Osteoblast (primary cell): ENCODE measurements around the gene FOXN3. TPM values are rescaled to one million over a fixed set of nuclear protein-coding genes. Genes with fewer than 3 reads are reported as not detected.
"Not testable (repeated sequence)": the region's sequence is repeated elsewhere in the genome, so short reads cannot be mapped to it uniquely, and the experiment has no call there.

Source experiments
- DNase-seq: peaks from one replicate; pipeline ENCODE4 v3.0.0; 2011; ENCODE audit warnings: low spot score, mixed read lengths; ENCODE audit not compliant: insufficient read length; ENCODE audit errors: missing footprints
- H2AFZ ChIP-seq: 2 replicates; pipeline ENCODE4 v1.6.0; 2011; ENCODE audit warnings: mild to moderate bottlenecking, low read length
- H3K27ac ChIP-seq: 2 replicates; pipeline ENCODE4 v1.5.1; 2011; ENCODE audit warnings: mild to moderate bottlenecking, low read depth, low read length, moderate library complexity
- H3K27me3 ChIP-seq: 2 replicates; pipeline ENCODE4 v1.6.0; 2012; ENCODE audit warnings: mild to moderate bottlenecking, control low read depth, inconsistent platforms, low read length, moderate library complexity; ENCODE audit not compliant: insufficient read depth
- H3K36me3 ChIP-seq: 2 replicates; pipeline ENCODE4 v1.5.1; 2011; ENCODE audit warnings: mild to moderate bottlenecking, low read length, control low read depth, moderate library complexity; ENCODE audit not compliant: insufficient read depth
- H3K4me1 ChIP-seq: 2 replicates; pipeline ENCODE4 v1.5.1; 2011; ENCODE audit warnings: mild to moderate bottlenecking, low read length, control low read depth, moderate library complexity; ENCODE audit not compliant: insufficient read depth
- H3K4me2 ChIP-seq: 2 replicates; pipeline ENCODE4 v1.6.0; 2011; ENCODE audit warnings: mild to moderate bottlenecking, low read length; ENCODE audit not compliant: insufficient read depth
- H3K4me3 ChIP-seq: fragments of 200-600 bp; sonication (generic); 3 replicates; pipeline ENCODE4 v1.5.1; 2012; ENCODE audit warnings: mild to moderate bottlenecking, low read length, inconsistent platforms; ENCODE audit not compliant: insufficient read depth
- H3K79me2 ChIP-seq: 2 replicates; pipeline ENCODE4 v1.6.0; 2012; ENCODE audit warnings: mild to moderate bottlenecking, low read length, control low read depth, inconsistent platforms; ENCODE audit not compliant: insufficient read depth
- H3K9me3 ChIP-seq: 2 replicates; pipeline ENCODE4 v1.5.1; 2011; ENCODE audit warnings: low read depth, low read length, control low read depth
- H4K20me1 ChIP-seq: 2 replicates; pipeline ENCODE4 v1.6.0; 2012; ENCODE audit warnings: mild to moderate bottlenecking, low read length, control low read depth; ENCODE audit not compliant: insufficient read depth
- total RNA-seq: library from RNA; depleted of rRNA; stranded (reverse); fragments of >200 nt; gene quantifications from 2 replicates; pipeline ENCODE4 v1.2.3, GENCODE V29; 2012
- TF ChIP-seq, protein P1 (sequence below): IDR thresholded peaks from 2 replicates; pipeline ENCODE4 v1.5.1; 2011; ENCODE audit warnings: mild to moderate bottlenecking, low read depth, low read length, moderate library complexity; ENCODE audit errors: extremely low read depth

The FOXN3 gene
- total RNA-seq, 1 donor, result 49.9 TPM

DNA sequence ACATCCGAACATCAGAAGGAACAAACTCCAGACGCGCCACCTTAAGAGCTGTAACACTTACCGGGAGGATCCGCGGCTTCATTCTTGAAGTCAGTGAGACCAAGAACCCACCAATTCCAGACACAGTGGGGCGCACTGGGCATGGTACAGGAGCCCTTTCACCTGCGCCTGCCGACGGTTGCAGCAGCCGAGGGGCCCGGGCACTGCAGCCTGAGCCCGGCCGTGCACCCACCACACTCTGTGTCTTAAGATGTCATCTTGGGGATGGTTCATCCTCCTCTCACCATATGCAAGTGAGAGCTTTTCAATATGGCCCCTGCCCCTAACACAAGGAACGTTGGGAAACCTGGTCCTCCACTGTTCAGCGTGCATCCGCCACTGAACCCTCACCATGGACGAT is 304.3 kb downstream of the FOXN3 start:
- no peaks in the 10 kb centered on the region for H3K4me1 ChIP-seq
- no peaks in the 10 kb centered on the region for H4K20me1 ChIP-seq
- DNase-seq, result no peak
- no peaks in the 10 kb centered on the region for H3K79me2 ChIP-seq
- TF ChIP-seq, protein P1, sequence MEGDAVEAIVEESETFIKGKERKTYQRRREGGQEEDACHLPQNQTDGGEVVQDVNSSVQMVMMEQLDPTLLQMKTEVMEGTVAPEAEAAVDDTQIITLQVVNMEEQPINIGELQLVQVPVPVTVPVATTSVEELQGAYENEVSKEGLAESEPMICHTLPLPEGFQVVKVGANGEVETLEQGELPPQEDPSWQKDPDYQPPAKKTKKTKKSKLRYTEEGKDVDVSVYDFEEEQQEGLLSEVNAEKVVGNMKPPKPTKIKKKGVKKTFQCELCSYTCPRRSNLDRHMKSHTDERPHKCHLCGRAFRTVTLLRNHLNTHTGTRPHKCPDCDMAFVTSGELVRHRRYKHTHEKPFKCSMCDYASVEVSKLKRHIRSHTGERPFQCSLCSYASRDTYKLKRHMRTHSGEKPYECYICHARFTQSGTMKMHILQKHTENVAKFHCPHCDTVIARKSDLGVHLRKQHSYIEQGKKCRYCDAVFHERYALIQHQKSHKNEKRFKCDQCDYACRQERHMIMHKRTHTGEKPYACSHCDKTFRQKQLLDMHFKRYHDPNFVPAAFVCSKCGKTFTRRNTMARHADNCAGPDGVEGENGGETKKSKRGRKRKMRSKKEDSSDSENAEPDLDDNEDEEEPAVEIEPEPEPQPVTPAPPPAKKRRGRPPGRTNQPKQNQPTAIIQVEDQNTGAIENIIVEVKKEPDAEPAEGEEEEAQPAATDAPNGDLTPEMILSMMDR, result no peak
- no peak overlapping the region for H2AFZ ChIP-seq
- H3K36me3 ChIP-seq, result no peaks in the 10 kb centered on the region
- no peaks in the 10 kb centered on the region for H3K9me3 ChIP-seq
- H3K27ac ChIP-seq, result no peak overlapping the region
- H3K4me3 ChIP-seq, result no peak overlapping the region
- no peaks in the 10 kb centered on the region for H3K27me3 ChIP-seq
- H3K4me2 ChIP-seq, result no peak overlapping the region

DNA sequence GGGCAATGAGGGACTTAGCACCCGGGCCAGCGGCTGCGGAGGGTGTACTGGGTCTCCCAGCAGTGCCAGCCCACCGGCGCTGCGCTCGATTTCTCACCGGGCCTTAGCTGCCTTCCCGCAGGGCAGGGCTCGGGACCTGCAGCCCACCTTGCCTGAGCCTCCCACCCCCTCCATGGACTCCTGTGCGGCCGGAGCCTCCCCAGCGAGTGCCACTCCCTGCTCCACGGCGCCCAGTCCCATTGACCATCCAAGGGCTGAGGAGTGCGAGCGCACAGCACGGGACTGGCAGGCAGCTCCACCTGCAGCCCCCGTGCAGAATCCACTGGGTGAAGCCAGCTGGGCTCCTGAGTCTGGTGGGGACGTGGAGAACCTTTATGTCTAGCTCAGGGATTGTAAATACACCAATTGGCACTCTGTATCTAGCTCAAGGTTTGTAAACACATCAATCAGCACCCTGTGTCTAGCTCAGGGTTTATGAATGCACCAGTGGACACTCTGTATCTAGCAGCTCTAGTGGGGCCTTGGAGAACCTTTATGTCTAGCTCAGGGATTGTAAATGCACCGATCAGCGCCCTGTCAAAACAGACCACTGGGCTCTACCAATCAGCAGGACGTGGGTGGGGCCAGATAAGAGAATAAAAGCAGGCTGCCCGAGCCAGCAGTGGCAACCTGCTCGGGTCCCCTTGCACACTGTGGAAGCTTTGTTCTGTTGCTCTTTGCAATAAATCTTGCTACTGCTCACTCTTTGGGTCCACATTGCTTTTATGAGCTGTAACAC is 305.1 kb downstream of the FOXN3 start:
- not testable (repeated sequence) for H3K4me3 ChIP-seq, DNase-seq, H4K20me1 ChIP-seq, H3K4me2 ChIP-seq, H3K4me1 ChIP-seq, H2AFZ ChIP-seq, H3K79me2 ChIP-seq, H3K9me3 ChIP-seq, H3K27me3 ChIP-seq, H3K36me3 ChIP-seq, H3K27ac ChIP-seq

DNA sequence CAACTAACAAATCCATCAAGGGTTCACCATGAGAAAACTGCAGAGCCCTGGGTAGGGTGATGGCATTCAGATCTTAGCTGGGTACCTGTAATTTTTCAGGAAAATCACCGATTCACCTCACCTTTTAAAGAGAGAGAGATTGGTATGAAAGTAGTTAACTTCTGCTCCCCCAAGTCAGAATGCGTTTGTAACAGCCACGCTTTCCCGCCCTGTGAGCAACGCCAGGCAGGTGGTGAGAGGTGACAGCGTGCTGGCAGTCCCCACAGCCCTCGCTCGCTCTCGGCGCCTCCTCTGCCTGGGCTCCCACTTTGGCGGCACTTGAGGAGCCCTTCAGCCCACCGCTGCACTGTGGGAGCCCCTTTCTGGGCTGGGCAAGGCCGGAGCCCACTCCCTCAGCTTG is 305.8 kb downstream of the FOXN3 start:
- not testable (repeated sequence) for H3K4me2 ChIP-seq, H2AFZ ChIP-seq, H3K9me3 ChIP-seq, H3K27me3 ChIP-seq, H3K36me3 ChIP-seq, H4K20me1 ChIP-seq, H3K4me3 ChIP-seq, H3K4me1 ChIP-seq, DNase-seq, H3K79me2 ChIP-seq, H3K27ac ChIP-seq

DNA sequence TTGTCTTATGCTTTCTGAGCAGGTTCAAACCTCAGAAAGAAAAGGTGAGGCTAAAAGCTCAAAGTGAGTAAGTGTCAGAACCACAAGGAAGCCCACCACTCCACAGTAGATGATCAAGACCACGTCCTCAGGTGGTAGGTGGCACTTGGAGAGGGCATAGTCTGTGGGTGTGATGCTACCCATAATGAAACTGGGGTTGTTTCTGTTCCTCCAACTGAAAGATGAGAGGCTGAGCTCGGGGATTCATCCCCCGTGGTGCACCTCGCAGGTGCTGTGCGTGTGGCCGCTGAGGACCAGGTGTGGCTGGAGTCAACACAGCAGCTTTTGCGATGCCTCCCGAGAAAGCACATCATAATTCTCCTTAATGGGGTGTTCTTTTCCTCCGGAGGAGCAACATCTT is 306.9 kb downstream of the FOXN3 start:
- no peak overlapping the region for H3K27ac ChIP-seq
- H2AFZ ChIP-seq, result no peak overlapping the region
- no peaks in the 10 kb centered on the region for H3K4me1 ChIP-seq
- H3K36me3 ChIP-seq, result no peaks in the 10 kb centered on the region
- no peak overlapping the region for H3K4me3 ChIP-seq
- TF ChIP-seq, protein P1, result no peak
- DNase-seq, result no peak
- H3K9me3 ChIP-seq, result no peaks in the 10 kb centered on the region
- H3K4me2 ChIP-seq, result no peak overlapping the region
- H3K79me2 ChIP-seq, result no peaks in the 10 kb centered on the region
- no peaks in the 10 kb centered on the region for H4K20me1 ChIP-seq
- H3K27me3 ChIP-seq, result no peaks in the 10 kb centered on the region

DNA sequence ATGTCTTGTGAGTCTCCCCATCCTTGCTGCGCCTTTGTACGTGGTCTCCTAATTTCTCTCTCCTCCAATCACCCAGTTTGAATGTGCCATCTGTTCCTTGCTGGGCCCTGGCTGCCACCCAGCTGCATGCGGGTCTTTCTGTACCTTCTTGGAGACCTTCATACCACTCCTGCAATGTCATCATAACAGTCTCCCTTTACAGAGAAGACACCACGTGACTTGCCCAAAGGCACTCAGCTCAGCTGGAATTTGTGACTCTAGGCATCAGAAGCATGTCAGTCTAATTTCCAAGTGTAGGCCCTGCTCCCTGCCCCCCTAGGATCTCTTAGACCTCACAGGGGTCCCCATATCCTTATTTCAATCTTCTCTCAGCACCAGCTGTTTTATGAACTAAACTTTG is 308.4 kb downstream of the FOXN3 start:
- TF ChIP-seq, protein P1, result no peak
- no peaks in the 10 kb centered on the region for H3K4me1 ChIP-seq
- no peaks in the 10 kb centered on the region for H3K9me3 ChIP-seq
- H2AFZ ChIP-seq, result no peak overlapping the region
- no peak overlapping the region for H3K4me3 ChIP-seq
- no peaks in the 10 kb centered on the region for H4K20me1 ChIP-seq
- no peak overlapping the region for H3K4me2 ChIP-seq
- no peak overlapping the region for H3K27ac ChIP-seq
- no peak for DNase-seq
- no peaks in the 10 kb centered on the region for H3K79me2 ChIP-seq
- H3K36me3 ChIP-seq, result no peaks in the 10 kb centered on the region
- H3K27me3 ChIP-seq, result no peaks in the 10 kb centered on the region
